Ascending aorta (tissue), 2 donors: ENCODE data around the gene TAOK2. TPM values are rescaled to one million over a fixed set of nuclear protein-coding genes. Genes with fewer than 3 reads are reported as not detected.

ENCODE experiments used
- DNase-seq, 2 donors: peaks; one replicate each; pipeline ENCODE4 v3.0.0-alpha.2; 2019; ENCODE audit warnings: low spot score in 2 of 2
- H3K27ac ChIP-seq, 2 donors: fragments of 200-600 bp; sonication (generic); one replicate each; pipeline ENCODE4 v1.5.1; 2016 to 2017; ENCODE audit warnings: mild to moderate bottlenecking in 1 of 2
- H3K27me3 ChIP-seq: fragments of 200-600 bp; sonication (generic); one replicate; pipeline ENCODE4 v1.5.1; 2017
- H3K36me3 ChIP-seq, 2 donors: fragments of 200-600 bp; sonication (generic); one replicate each; pipeline ENCODE4 v1.5.1; 2016
- H3K4me1 ChIP-seq, 2 donors: fragments of 200-600 bp; sonication (generic); one replicate each; pipeline ENCODE4 v1.5.1; 2016 to 2017; ENCODE audit warnings: mild to moderate bottlenecking in 1 of 2
- H3K4me3 ChIP-seq, 2 donors: fragments of 200-600 bp; sonication (generic); one replicate each; pipeline ENCODE4 v1.5.1; 2016 to 2017; ENCODE audit warnings: mild to moderate bottlenecking in 1 of 2
- H3K9me3 ChIP-seq, 2 donors: fragments of 200-600 bp; sonication (generic); one replicate each; pipeline ENCODE4 v1.5.1; 2016
- CTCF ChIP-seq, 3 experiments: fragments of 200-600 bp in 2 of 3; fragments of 450-650 bp in 1 of 3; sonication (generic) in 2 of 3; IDR thresholded peaks; one replicate each; pipeline ENCODE4 v1.5.1; 2016 to 2019; ENCODE audit warnings: antibody characterized with exemption in 3 of 3, mild to moderate bottlenecking in 1 of 3, moderate library complexity in 1 of 3
- intact Hi-C: fragments of 100-400 bp; cut with DNase I; formaldehyde crosslinking; loops from one replicate; pipeline ENCODE4 v1.15.1; 2023
- total RNA-seq: library from RNA; depleted of rRNA; stranded (reverse); fragments of >200 nt; gene quantifications from one replicate; pipeline ENCODE4 v1.1.0, GENCODE V29; 2016

Gene TAOK2
- total RNA-seq, 1 donor from 2014 or later, result 101 TPM

- no peak for TF ChIP-seq CTCF (IDR thresholded peaks at IDR 0.05)
- intact Hi-C loops, result no loop called here
Measured at GRCh38 chr16:29991571-29991904, 17.9 kb downstream of the TAOK2 start.

GRCh38 chr16:29992344-29992967, 18.8 kb downstream of the TAOK2 start:
- Histone ChIP-seq H3K9me3 (no peaks in the 10 kb centered on the region), H3K4me1 (peaks cover 4 to 15% of the 10 kb centered on the region in 2 donors), H3K27me3 (no peaks in the 10 kb centered on the region), H3K36me3 (peaks cover 46 to 63% of the 10 kb centered on the region in 2 donors), H3K4me3 (no peak overlapping the region), H3K27ac (no peak overlapping the region)
- TF ChIP-seq CTCF (IDR thresholded peaks at IDR 0.05), result no peak
- intact Hi-C loops, result no loop called here
- no peak for DNase-seq

More at GRCh38 chr16:29991571-29991904, 17.9 kb downstream of the TAOK2 start:
- H3K4me1 ChIP-seq, result peaks cover under 1 to 8% of the 10 kb centered on the region in 2 donors
- H3K27me3 ChIP-seq, result no peaks in the 10 kb centered on the region
- H3K27ac ChIP-seq, result no peak overlapping the region
- no peak for DNase-seq
- H3K36me3 ChIP-seq, result peaks cover 55 to 72% of the 10 kb centered on the region in 2 donors
- no peaks in the 10 kb centered on the region for H3K9me3 ChIP-seq
- H3K4me3 ChIP-seq, result no peak overlapping the region

GRCh38 chr16:29993191-29993902, 19.7 kb downstream of the TAOK2 start:
- no peaks in the 10 kb centered on the region for H3K27me3 ChIP-seq
- intact Hi-C loops, result no loop called here
- peaks cover 39 to 57% of the 10 kb centered on the region in 2 donors for H3K36me3 ChIP-seq
- no peak for DNase-seq
- H3K9me3 ChIP-seq, result no peaks in the 10 kb centered on the region
- H3K4me3 ChIP-seq, result no peak overlapping the region
- H3K27ac ChIP-seq, result no peak overlapping the region
- H3K4me1 ChIP-seq, result peaks cover 4 to 15% of the 10 kb centered on the region in 2 donors
- no peak for TF ChIP-seq CTCF (IDR thresholded peaks at IDR 0.05)

GRCh38 chr16:29993903-29994599, 20.4 kb downstream of the TAOK2 start:
- no peak for DNase-seq
- H3K36me3 ChIP-seq, result peaks cover 32 to 52% of the 10 kb centered on the region in 2 donors
- intact Hi-C loops, result no loop called here
- peak overlapping the region in 1 of 2 donors; percentile 69 for H3K4me3 ChIP-seq
- no peaks in the 10 kb centered on the region for H3K9me3 ChIP-seq
- H3K27ac ChIP-seq, result peak overlapping the region in 1 of 2 donors; percentile 91
- TF ChIP-seq CTCF (IDR thresholded peaks at IDR 0.05), result no peak
- no peaks in the 10 kb centered on the region for H3K27me3 ChIP-seq
- H3K4me1 ChIP-seq, result peaks cover 4 to 15% of the 10 kb centered on the region in 2 donors

GRCh38 chr16:29994600-29995323, 21.1 kb downstream of the TAOK2 start:
- Histone ChIP-seq H3K27ac (peak overlapping the region; percentile 84 to 91), H3K4me1 (peaks cover 4 to 15% of the 10 kb centered on the region in 2 donors), H3K36me3 (peaks cover 28 to 45% of the 10 kb centered on the region in 2 donors), H3K4me3 (peak overlapping the region; percentile 69 to 77), H3K27me3 (no peaks in the 10 kb centered on the region), H3K9me3 (no peaks in the 10 kb centered on the region)
- no peak for DNase-seq
- intact Hi-C loops, result loop anchor here (5.0 kb wide), 3 partner anchors 58 to 187 kb away; partner anchors contain the start of genes MAZ and MVP
- TF ChIP-seq CTCF (IDR thresholded peaks at IDR 0.05), result no peak
